Ishikawa (cell line): Measurements from ENCODE around the gene SIGLEC12.

Experiments used
- EP300 ChIP-seq: IDR thresholded peaks from 2 replicates; pipeline ENCODE4 v1.6.1; 2012; ENCODE audit warnings: borderline replicate concordance
- RAD21 ChIP-seq: IDR thresholded peaks from 2 replicates; pipeline ENCODE4 v1.6.1; 2012; ENCODE audit warnings: low read depth
- YY1 ChIP-seq: IDR thresholded peaks from 2 replicates; pipeline ENCODE4 v1.6.1; 2012; ENCODE audit warnings: low read depth

DNA sequence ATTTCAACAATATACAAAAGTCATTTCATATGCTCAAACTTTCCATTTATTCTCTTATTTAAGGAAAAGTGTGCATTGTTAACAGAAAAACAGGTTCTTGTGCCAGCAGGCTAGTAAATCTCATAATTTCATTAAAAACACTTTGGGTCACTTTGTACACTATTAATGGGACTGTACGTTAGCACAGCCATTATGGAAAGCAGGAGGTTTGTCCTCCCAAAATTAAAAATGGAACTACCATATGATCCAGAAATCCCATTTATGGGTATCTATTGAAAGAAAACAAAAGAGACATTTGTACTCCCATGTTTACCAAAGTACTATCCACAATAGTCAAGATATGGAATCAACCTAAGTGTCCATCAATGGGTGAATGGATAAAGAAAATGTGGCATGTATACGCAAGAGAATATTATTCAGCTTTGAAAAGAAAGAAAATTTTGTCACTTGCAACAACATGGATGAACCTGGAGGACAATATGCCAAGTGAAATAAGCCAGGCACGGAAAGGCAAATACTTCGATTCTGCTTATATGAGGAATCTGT lies 38.3 kb upstream of the SIGLEC12 start:
- TF ChIP-seq YY1 = no peak
- TF ChIP-seq EP300 = no peak
- no peak for TF ChIP-seq RAD21
